SIG-M5 (cell line): Measurements from ENCODE around the gene ZNF20.
"Not testable (repeated sequence)": the region's sequence is repeated elsewhere in the genome, so short reads cannot be mapped to it uniquely, and the experiment has no call there.

Experiments
- DNase-seq: peaks from one replicate; lab custom pipeline; 2025; lab: John Stamatoyannopoulos, UW

ZNF20 gene

GRCh38 chr19:12112701-12113100, 27.4 kb downstream of the ZNF20 start:
- DNase-seq: no peak

- no peak for DNase-seq
Measured at GRCh38 chr19:12111943-12112637, 28.1 kb downstream of the ZNF20 start.

GRCh38 chr19:12111176-12111575, 29.0 kb downstream of the ZNF20 start:
- no peak for DNase-seq

- DNase-seq: not testable (repeated sequence)
Measured at GRCh38 chr19:12103909-12104308, 36.2 kb downstream of the ZNF20 start.

- DNase-seq: no peak
Measured at GRCh38 chr19:12098040-12098439, 42.1 kb downstream of the ZNF20 start.

GRCh38 chr19:12095111-12095790, 44.9 kb downstream of the ZNF20 start:
- no peak for DNase-seq

GRCh38 chr19:12093777-12094176, 46.4 kb downstream of the ZNF20 start:
- no peak for DNase-seq

- DNase-seq: no peak
Measured at GRCh38 chr19:12092956-12093355, 47.2 kb downstream of the ZNF20 start.

- no peak for DNase-seq
Measured at GRCh38 chr19:12092065-12092867, 47.9 kb downstream of the ZNF20 start.

- DNase-seq: no peak
Measured at GRCh38 chr19:12090807-12091206, 49.3 kb downstream of the ZNF20 start.

GRCh38 chr19:12085074-12085818, 54.9 kb downstream of the ZNF20 start:
- DNase-seq: no peak

GRCh38 chr19:12083336-12083735, 56.8 kb downstream of the ZNF20 start:
- not testable (repeated sequence) for DNase-seq
